H9 (cell line): Measurements from ENCODE around the gene XRN1. TPM values are rescaled to one million over a fixed set of nuclear protein-coding genes. Genes with fewer than 3 reads are reported as not detected.
"Not testable (repeated sequence)": the region's sequence is repeated elsewhere in the genome, so short reads cannot be mapped to it uniquely, and the experiment has no call there.

Experiments used
- DNase-seq: peaks from one replicate; pipeline ENCODE4 v3.0.0-alpha.2; 2017
- H2AFZ ChIP-seq: one replicate; pipeline ENCODE4 v1.6.1; 2013; ENCODE audit warnings: mild to moderate bottlenecking, low read length, control low read depth, moderate library complexity
- H2AK5ac ChIP-seq: 2 replicates; pipeline ENCODE4 v1.6.1; 2013; ENCODE audit warnings: low read length, control low read depth, mixed read lengths; ENCODE audit not compliant: insufficient read length
- H2BK120ac ChIP-seq: one replicate; pipeline ENCODE4 v1.6.1; 2013; ENCODE audit warnings: low read depth, mild to moderate bottlenecking, low read length, control low read depth, inconsistent platforms; ENCODE audit not compliant: poor library complexity, severe bottlenecking
- H2BK12ac ChIP-seq: 2 replicates; pipeline ENCODE4 v1.6.1; 2013; ENCODE audit warnings: low read length, control low read depth, mixed read lengths, low read depth; ENCODE audit not compliant: insufficient read length
- H2BK15ac ChIP-seq: 2 replicates; pipeline ENCODE4 v1.6.1; 2013; ENCODE audit warnings: low read depth, low read length, control low read depth
- H2BK20ac ChIP-seq: one replicate; pipeline ENCODE4 v1.6.1; 2013; ENCODE audit warnings: low read depth, mild to moderate bottlenecking, low read length, control low read depth, inconsistent platforms; ENCODE audit not compliant: poor library complexity, severe bottlenecking
- H2BK5ac ChIP-seq: 2 replicates; pipeline ENCODE4 v1.6.1; 2013; ENCODE audit warnings: low read length, control low read depth, mixed read lengths; ENCODE audit not compliant: insufficient read length
- H3K14ac ChIP-seq: 2 replicates; pipeline ENCODE4 v1.6.1; 2013; ENCODE audit warnings: low read length, control low read depth; ENCODE audit not compliant: insufficient read depth
- H3K18ac ChIP-seq: 2 replicates; pipeline ENCODE4 v1.6.1; 2013; ENCODE audit warnings: low read depth, mild to moderate bottlenecking, mixed read lengths, low read length, control low read depth; ENCODE audit not compliant: insufficient read length
- H3K23ac ChIP-seq: 2 replicates; pipeline ENCODE4 v1.6.1; 2013; ENCODE audit warnings: low read length, control low read depth, mixed read lengths, low read depth; ENCODE audit not compliant: insufficient read length
- H3K23me2 ChIP-seq: 2 replicates; pipeline ENCODE4 v1.6.1; 2013; ENCODE audit warnings: low read depth, mild to moderate bottlenecking, mixed read lengths, low read length, control low read depth; ENCODE audit not compliant: insufficient read length, poor library complexity, severe bottlenecking
- H3K27ac ChIP-seq: 2 replicates; pipeline ENCODE4 v1.5.1; 2013; ENCODE audit warnings: low read length, control low read depth, mixed read lengths, low read depth; ENCODE audit not compliant: insufficient read length
- H3K27me3 ChIP-seq: 2 replicates; pipeline ENCODE4 v1.6.1; 2013; ENCODE audit warnings: low read length, control low read depth, inconsistent platforms; ENCODE audit not compliant: insufficient read depth
- H3K4ac ChIP-seq: 2 replicates; pipeline ENCODE4 v1.6.1; 2013; ENCODE audit warnings: low read depth, mild to moderate bottlenecking, control low read depth, inconsistent platforms, low read length, moderate library complexity
- H3K4me1 ChIP-seq: 2 replicates; pipeline ENCODE4 v1.6.1; 2013; ENCODE audit warnings: low read length, control low read depth, inconsistent platforms; ENCODE audit not compliant: insufficient read depth
- H3K4me2 ChIP-seq: 2 replicates; pipeline ENCODE4 v1.6.1; 2013; ENCODE audit warnings: low read length, control low read depth, mixed read lengths; ENCODE audit not compliant: insufficient read length, insufficient read depth
- H3K56ac ChIP-seq: 2 replicates; pipeline ENCODE4 v1.6.1; 2013; ENCODE audit warnings: low read depth, mild to moderate bottlenecking, mixed read lengths, low read length, control low read depth; ENCODE audit not compliant: insufficient read length
- H3K79me1 ChIP-seq: 2 replicates; pipeline ENCODE4 v1.6.1; 2013; ENCODE audit warnings: low read depth, mild to moderate bottlenecking, moderate library complexity, low read length, control low read depth, inconsistent platforms; ENCODE audit not compliant: insufficient read depth, poor library complexity, severe bottlenecking
- H3K79me2 ChIP-seq: 2 replicates; pipeline ENCODE4 v1.6.1; 2013; ENCODE audit warnings: low read length, control low read depth, inconsistent platforms; ENCODE audit not compliant: insufficient read depth
- H3K9ac ChIP-seq: 2 replicates; pipeline ENCODE4 v1.6.1; 2013; ENCODE audit warnings: low read length, control low read depth, mixed read lengths; ENCODE audit not compliant: insufficient read length; ENCODE audit errors: extremely low read depth
- H3K9me3 ChIP-seq: one replicate; pipeline ENCODE4 v1.6.1; 2013; ENCODE audit warnings: low read depth, low read length, inconsistent platforms; ENCODE audit not compliant: control insufficient read depth
- H3T11ph ChIP-seq: one replicate; pipeline ENCODE4 v1.6.1; 2013; ENCODE audit warnings: mild to moderate bottlenecking, low read length, control low read depth, inconsistent platforms
- H4K20me1 ChIP-seq: one replicate; pipeline ENCODE4 v1.6.1; 2013; ENCODE audit not compliant: control insufficient read depth, insufficient read length, insufficient read depth
- H4K5ac ChIP-seq: 2 replicates; pipeline ENCODE4 v1.6.1; 2013; ENCODE audit warnings: low read depth, mild to moderate bottlenecking, mixed read lengths, low read length, control low read depth; ENCODE audit not compliant: insufficient read length
- H4K8ac ChIP-seq: replicated peaks from 2 replicates; pipeline ENCODE4 v1.6.1; 2013; ENCODE audit warnings: low read length, control low read depth, mixed read lengths, low read depth; ENCODE audit not compliant: insufficient read length
- H4K91ac ChIP-seq: 2 replicates; pipeline ENCODE4 v1.6.1; 2013; ENCODE audit warnings: low read depth, mild to moderate bottlenecking, moderate library complexity, mixed read lengths, low read length, control low read depth; ENCODE audit not compliant: insufficient read length
- H3K27ac Mint-ChIP-seq, 3 experiments: 2 replicates in 2 of 3; 3 replicates in 1 of 3; pipeline ENCODE4 v1.8.0; 2020 to 2021; ENCODE audit warnings: mixed read lengths in 3 of 3, mild to moderate bottlenecking in 1 of 3, moderate library complexity in 1 of 3
- H3K27me3 Mint-ChIP-seq: 2 replicates; pipeline ENCODE4 v1.8.0; 2021; ENCODE audit warnings: low read depth, mild to moderate bottlenecking, moderate library complexity, mixed read lengths
- H3K36me3 Mint-ChIP-seq, 3 experiments: 2 replicates in 2 of 3; 3 replicates in 1 of 3; pipeline ENCODE4 v1.8.0; 2020 to 2021; ENCODE audit warnings: low read depth in 3 of 3, mixed read lengths in 3 of 3; ENCODE audit not compliant: insufficient read depth in 1 of 3
- H3K4me1 Mint-ChIP-seq, 2 experiments: 2 replicates each; pipeline ENCODE4 v1.8.0; 2020; ENCODE audit warnings: mixed read lengths in 2 of 2
- H3K4me3 Mint-ChIP-seq, 2 experiments: 2 replicates in 1 of 2; 3 replicates in 1 of 2; pipeline ENCODE4 v1.8.0; 2020 to 2021; ENCODE audit warnings: mild to moderate bottlenecking in 2 of 2, mixed read lengths in 2 of 2, moderate library complexity in 1 of 2
- H3K9me3 Mint-ChIP-seq, 2 experiments: 2 replicates in 1 of 2; 3 replicates in 1 of 2; pipeline ENCODE4 v1.8.0; 2020; ENCODE audit warnings: mild to moderate bottlenecking in 2 of 2, mixed read lengths in 2 of 2, moderate library complexity in 1 of 2
- CTCF ChIP-seq: fragments of 200-600 bp; sonication (generic); conservative IDR thresholded peaks from 3 replicates; pipeline ENCODE4 v1.8.0; 2021; ENCODE audit warnings: antibody characterized with exemption, mild to moderate bottlenecking
- WGBS: extraction: QIAGEN DNeasy Blood & Tissue Kit; methylation state at CpG from one replicate; pipeline ENCODE4 v1.1.7; 2013; ENCODE audit warnings: missing lambda C conversion rate, low lambda C conversion rate, mixed read lengths; ENCODE audit not compliant: insufficient read length; ENCODE audit errors: extremely low coverage; 5-methylcytosine and 5-hydroxymethylcytosine counted together
- total RNA-seq: library from RNA; stranded (reverse); gene quantifications from 2 replicates; pipeline ENCODE4 v1.2.1, GENCODE V29; 2021

The XRN1 gene
- total RNA-seq, 1 experiment from 2014 or later, result 15.0 TPM

- H3K4me3 Mint-ChIP-seq, result no peak overlapping the region
Measured at GRCh38 chr3:142318331-142318730, 129.5 kb downstream of the XRN1 start.

GRCh38 chr3:142315978-142316388, 131.9 kb downstream of the XRN1 start:
- not testable (repeated sequence) for H2AK5ac ChIP-seq, H3K4me1 ChIP-seq, H3T11ph ChIP-seq, H3K9me3 Mint-ChIP-seq, H3K9me3 ChIP-seq, H3K27me3 Mint-ChIP-seq, H3K4me1 Mint-ChIP-seq, DNase-seq, H2BK20ac ChIP-seq, H4K8ac ChIP-seq, H3K27ac ChIP-seq, H3K36me3 Mint-ChIP-seq, H3K4ac ChIP-seq, H2AFZ ChIP-seq, H2BK120ac ChIP-seq, H4K5ac ChIP-seq, H3K4me2 ChIP-seq, H3K56ac ChIP-seq, H3K79me2 ChIP-seq, H3K79me1 ChIP-seq, H3K14ac ChIP-seq, H3K9ac ChIP-seq, H3K18ac ChIP-seq, H2BK5ac ChIP-seq, H2BK12ac ChIP-seq, H3K23me2 ChIP-seq, H4K91ac ChIP-seq, H3K27me3 ChIP-seq, H2BK15ac ChIP-seq, H3K27ac Mint-ChIP-seq, H4K20me1 ChIP-seq, H3K4me3 Mint-ChIP-seq, H3K23ac ChIP-seq
- no CpG with 5 or more reads among the region's 2 CpGs for WGBS

More at GRCh38 chr3:142318331-142318730, 129.5 kb downstream of the XRN1 start:
- Histone ChIP-seq H4K5ac (no peak overlapping the region), H3T11ph (no peak overlapping the region), H3K23me2 (no peaks in the 10 kb centered on the region), H3K56ac (no peak overlapping the region), H3K9me3 (no peaks in the 10 kb centered on the region), H3K4ac (no peak overlapping the region), H2BK20ac (no peak overlapping the region), H2BK5ac (no peak overlapping the region), H2BK12ac (no peak overlapping the region), H3K79me1 (no peaks in the 10 kb centered on the region), H4K91ac (no peak overlapping the region), H3K18ac (no peak overlapping the region), H3K9ac (no peak overlapping the region), H3K79me2 (no peaks in the 10 kb centered on the region), H2AFZ (no peak overlapping the region), H4K8ac (no peak overlapping the region), H3K23ac (no peak overlapping the region), H3K4me1 (no peaks in the 10 kb centered on the region), H3K27me3 (no peaks in the 10 kb centered on the region), H3K14ac (no peak overlapping the region), H2AK5ac (no peak overlapping the region), H2BK120ac (no peak overlapping the region), H3K4me2 (no peak overlapping the region), H3K27ac (no peak overlapping the region), H4K20me1 (no peaks in the 10 kb centered on the region), H2BK15ac (no peak overlapping the region)
- no peak for TF ChIP-seq CTCF
- no peak for DNase-seq
- Mint-ChIP-seq H3K36me3 (peaks cover 0 to 4% (median 0%) of the 10 kb centered on the region in 3 experiments; a peak in 1 of 7 replicates), H3K27ac (no peak overlapping the region), H3K27me3 (no peaks in the 10 kb centered on the region), H3K4me1 (no peaks in the 10 kb centered on the region), H3K9me3 (no peaks in the 10 kb centered on the region)
